Measurements from ENCODE around the gene EP400.

- TF ChIP-seq CTCF (IDR thresholded peaks at IDR 0.05) = no peak
- no peak for TF ChIP-seq POLR2A (IDR thresholded peaks at IDR 0.05)
Measured at GRCh38 chr12:131983554-131983953, 33.8 kb downstream of the EP400 start.

All from adrenal gland (tissue), 5 donors.